PC-9 (cell line): ENCODE data around the gene PPP2R5C. TPM values are rescaled to one million over a fixed set of nuclear protein-coding genes. Genes with fewer than 3 reads are reported as not detected.

Source experiments
- BruUV-seq: library from RNA; stranded (reverse); fragments of 400-500 nt; replicated peaks from 2 replicates; lab custom pipeline; 2021; lab: Mats Ljungman, UMichigan
- CTCF ChIA-PET: fragments of 300-600 bp; sonication (Branson Sonifier 250); formaldehyde crosslinking; loops from one replicate; lab custom pipeline; 2022; ENCODE audit warnings: antibody characterized with exemption; lab: Charles Lee
- POLR2A ChIA-PET: fragments of 300-600 bp; sonication (Branson Sonifier 250); formaldehyde crosslinking; loops from one replicate; lab custom pipeline; 2022; ENCODE audit warnings: antibody characterized with exemption; ENCODE audit not compliant: unreplicated experiment; lab: Charles Lee
- DNase-seq, 2 experiments: peaks; one replicate each; pipeline versions ENCODE4 v3.0.0 to v3.0.0-alpha.2; 2015 to 2022; ENCODE audit warnings: mixed read lengths in 1 of 2
- H2AFZ ChIP-seq: fragments of 200-600 bp; sonication (generic); 2 replicates; pipeline ENCODE4 v1.8.1; 2017; ENCODE audit warnings: antibody characterized with exemption
- H3F3A ChIP-seq: fragments of 200-600 bp; sonication (generic); 2 replicates; pipeline ENCODE4 v1.8.1; 2017; ENCODE audit warnings: antibody characterized with exemption, mild to moderate bottlenecking, low read depth; ENCODE audit not compliant: insufficient read depth
- H3K27ac ChIP-seq: fragments of 200-600 bp; sonication (generic); 2 replicates; pipeline ENCODE4 v1.6.1; 2016; ENCODE audit warnings: mixed run types
- H3K27me3 ChIP-seq: fragments of 200-600 bp; sonication (generic); 2 replicates; pipeline ENCODE4 v1.6.1; 2016; ENCODE audit warnings: low read depth, mixed run types; ENCODE audit not compliant: insufficient read depth
- H3K36me3 ChIP-seq: fragments of 200-600 bp; sonication (generic); 2 replicates; pipeline ENCODE4 v1.6.1; 2016; ENCODE audit warnings: low read depth, mixed run types
- H3K4me1 ChIP-seq: fragments of 200-600 bp; sonication (generic); replicated peaks from 2 replicates; pipeline ENCODE4 v1.6.1; 2016; ENCODE audit warnings: mixed run types; ENCODE audit not compliant: insufficient read depth
- H3K4me2 ChIP-seq: fragments of 200-600 bp; sonication (generic); 2 replicates; pipeline ENCODE4 v1.6.1; 2017; ENCODE audit warnings: mixed run types
- H3K4me3 ChIP-seq: fragments of 200-600 bp; sonication (generic); 2 replicates; pipeline ENCODE4 v1.6.1; 2016; ENCODE audit warnings: mixed run types
- H3K79me2 ChIP-seq: fragments of 200-600 bp; sonication (generic); 2 replicates; pipeline ENCODE4 v1.6.1; 2017; ENCODE audit warnings: low read depth, mixed run types
- H3K9me2 ChIP-seq: fragments of 200-600 bp; sonication (generic); 2 replicates; pipeline ENCODE4 v1.8.1; 2017; ENCODE audit warnings: mild to moderate bottlenecking; ENCODE audit not compliant: insufficient read depth
- H3K9me3 ChIP-seq: fragments of 200-600 bp; sonication (generic); 2 replicates; pipeline ENCODE4 v1.8.1; 2016; ENCODE audit warnings: low read depth; ENCODE audit not compliant: insufficient read depth
- H4K20me1 ChIP-seq: fragments of 200-600 bp; sonication (generic); 2 replicates; pipeline ENCODE4 v1.8.1; 2017; ENCODE audit not compliant: insufficient read depth
- CTCF ChIP-seq: fragments of 200-600 bp; sonication (generic); conservative IDR thresholded peaks from 2 replicates; pipeline ENCODE4 v1.6.1; 2017; ENCODE audit warnings: mixed run types, antibody characterized with exemption, mild to moderate bottlenecking, moderate library complexity
- EZH2 ChIP-seq: fragments of 200-600 bp; sonication (generic); IDR thresholded peaks from 2 replicates; pipeline ENCODE4 v1.8.0; 2017; ENCODE audit warnings: antibody characterized with exemption, low read depth
- intact Hi-C: fragments of 100-400 bp; cut with micrococcal nuclease; formaldehyde crosslinking; loops from one replicate; pipeline ENCODE4 v1.10.0; 2022; ENCODE audit not compliant: unreplicated experiment
- total RNA-seq: library from RNA; stranded (reverse); gene quantifications from 2 replicates; pipeline ENCODE4 v1.2.3, GENCODE V29; 2021

Gene PPP2R5C
- total RNA-seq, 1 experiment from 2014 or later = 401 TPM

- Histone ChIP-seq H3K4me3 (no peak overlapping the region), H2AFZ (no peak overlapping the region), H3K27ac (no peak overlapping the region), H3K36me3 (no peaks in the 10 kb centered on the region), H3K27me3 (no peaks in the 10 kb centered on the region), H4K20me1 (peaks cover 62% of the 10 kb centered on the region), H3K9me3 (no peaks in the 10 kb centered on the region), H3K4me2 (no peak overlapping the region), H3K9me2 (no peaks in the 10 kb centered on the region), H3F3A (peaks cover 16% of the 10 kb centered on the region; the same call in 1 of the 2 replicates), H3K79me2 (peaks cover 66% of the 10 kb centered on the region), H3K4me1 (peaks cover 8% of the 10 kb centered on the region; the same call in 1 of the 2 replicates)
- TF ChIP-seq EZH2 = no peak
- no peak for TF ChIP-seq CTCF
- no TSS peak for BruUV-seq
- ChIA-PET CTCF (no interaction called here), POLR2A (no interaction called here)
- intact Hi-C loops = no loop called here
- no peak for DNase-seq
Measured at GRCh38 chr14:101838476-101838875, 77.0 kb downstream of the PPP2R5C start.

GRCh38 chr14:101839236-101839635, 77.7 kb downstream of the PPP2R5C start:
- Histone ChIP-seq H4K20me1 (peaks cover 64% of the 10 kb centered on the region), H3K9me3 (no peaks in the 10 kb centered on the region), H3K4me2 (no peak overlapping the region), H3K9me2 (no peaks in the 10 kb centered on the region), H3K4me1 (peaks cover 8% of the 10 kb centered on the region; the same call in 1 of the 2 replicates), H3K27ac (no peak overlapping the region), H3K4me3 (no peak overlapping the region), H3K79me2 (peaks cover 64% of the 10 kb centered on the region), H2AFZ (no peak overlapping the region), H3K36me3 (no peaks in the 10 kb centered on the region), H3F3A (peaks cover 16% of the 10 kb centered on the region; the same call in 1 of the 2 replicates), H3K27me3 (no peaks in the 10 kb centered on the region)
- BruUV-seq = no TSS peak
- CTCF ChIA-PET = interaction anchor here (0.6 kb wide), 1 partner anchor 127 kb away, joined by 4 read pairs; no protein-coding TSS in a partner anchor
- intact Hi-C loops = no loop called here
- POLR2A ChIA-PET = no interaction called here
- DNase-seq = no peak
- TF ChIP-seq CTCF (no peak), EZH2 (no peak)

DNA sequence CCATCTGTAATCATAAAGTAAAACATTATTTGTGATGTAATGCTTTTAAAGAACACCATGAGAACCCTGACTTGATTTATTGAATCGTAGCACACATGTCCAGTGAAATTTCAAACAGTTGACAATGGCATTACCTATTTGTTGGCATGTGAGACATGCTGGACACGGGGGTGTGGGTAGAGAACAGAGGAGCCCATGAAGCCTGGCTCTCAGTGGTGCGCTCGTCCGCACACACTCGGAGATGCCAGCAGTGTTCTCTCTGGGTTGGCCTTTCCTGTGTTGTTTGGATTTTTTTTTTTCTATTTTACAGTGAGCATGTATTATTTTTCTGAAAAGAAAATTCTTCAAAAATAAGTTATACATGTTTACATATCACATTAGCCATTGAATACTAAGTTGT, 78.2 kb downstream of the PPP2R5C start:
- no peaks in the 10 kb centered on the region for H3K36me3 ChIP-seq
- intact Hi-C loops = no loop called here
- ChIA-PET POLR2A (no interaction called here), CTCF (no interaction called here)
- no peak overlapping the region for H2AFZ ChIP-seq
- DNase-seq = no peak
- H3K9me3 ChIP-seq = no peaks in the 10 kb centered on the region
- no peak overlapping the region for H3K27ac ChIP-seq
- H3K79me2 ChIP-seq = peaks cover 64% of the 10 kb centered on the region
- H4K20me1 ChIP-seq = peaks cover 65% of the 10 kb centered on the region
- H3K4me2 ChIP-seq = no peak overlapping the region
- no peaks in the 10 kb centered on the region for H3K9me2 ChIP-seq
- BruUV-seq = no TSS peak
- H3K4me1 ChIP-seq = peaks cover 4% of the 10 kb centered on the region; the same call in 1 of the 2 replicates
- peaks cover 16% of the 10 kb centered on the region; the same call in 1 of the 2 replicates for H3F3A ChIP-seq
- H3K27me3 ChIP-seq = no peaks in the 10 kb centered on the region
- TF ChIP-seq CTCF (no peak), EZH2 (no peak)
- H3K4me3 ChIP-seq = no peak overlapping the region
